Activated T-cell treated with anti-CD3 and anti-CD28 coated beads for 1 hour (primary cell): ENCODE measurements around the gene RHBDF1.
"Not testable (repeated sequence)": the region's sequence is repeated elsewhere in the genome, so short reads cannot be mapped to it uniquely, and the experiment has no call there.

Source experiments
- DNase-seq: peaks from one replicate; pipeline ENCODE4 v3.0.0-alpha.2; 2020; ENCODE audit warnings: low read depth

RHBDF1 gene

DNA sequence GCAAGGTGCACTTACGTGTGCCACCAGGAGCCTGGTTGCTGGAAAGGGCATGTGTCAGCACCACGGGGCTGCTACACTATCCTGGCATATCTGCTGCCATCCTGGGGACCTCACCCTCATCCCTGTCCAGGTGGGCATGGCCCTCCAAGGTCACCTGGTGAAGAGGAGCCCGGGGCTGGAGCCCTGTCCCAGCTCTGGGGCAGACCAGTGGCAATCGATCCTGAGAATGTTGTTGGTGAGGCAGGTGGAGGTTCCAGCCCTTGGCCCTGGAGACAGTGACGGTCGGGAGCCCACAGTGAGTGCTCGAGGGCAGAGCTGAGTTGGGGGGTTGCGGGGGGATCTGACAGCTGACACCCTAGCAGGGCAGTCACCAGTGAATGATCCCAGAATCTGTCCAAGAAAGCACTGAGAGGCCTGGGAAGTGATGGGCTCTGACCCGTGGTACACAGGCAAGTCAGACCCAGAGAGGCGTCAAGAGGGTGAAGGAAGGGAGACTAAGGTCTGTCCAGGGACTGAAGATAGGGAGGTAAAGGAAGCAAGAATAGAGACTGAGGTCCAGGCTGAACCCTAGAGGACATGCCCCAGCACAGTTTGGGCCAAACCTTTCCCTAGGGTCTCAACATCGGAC lies 36.6 kb downstream of the RHBDF1 start:
- DNase-seq = no peak

DNA sequence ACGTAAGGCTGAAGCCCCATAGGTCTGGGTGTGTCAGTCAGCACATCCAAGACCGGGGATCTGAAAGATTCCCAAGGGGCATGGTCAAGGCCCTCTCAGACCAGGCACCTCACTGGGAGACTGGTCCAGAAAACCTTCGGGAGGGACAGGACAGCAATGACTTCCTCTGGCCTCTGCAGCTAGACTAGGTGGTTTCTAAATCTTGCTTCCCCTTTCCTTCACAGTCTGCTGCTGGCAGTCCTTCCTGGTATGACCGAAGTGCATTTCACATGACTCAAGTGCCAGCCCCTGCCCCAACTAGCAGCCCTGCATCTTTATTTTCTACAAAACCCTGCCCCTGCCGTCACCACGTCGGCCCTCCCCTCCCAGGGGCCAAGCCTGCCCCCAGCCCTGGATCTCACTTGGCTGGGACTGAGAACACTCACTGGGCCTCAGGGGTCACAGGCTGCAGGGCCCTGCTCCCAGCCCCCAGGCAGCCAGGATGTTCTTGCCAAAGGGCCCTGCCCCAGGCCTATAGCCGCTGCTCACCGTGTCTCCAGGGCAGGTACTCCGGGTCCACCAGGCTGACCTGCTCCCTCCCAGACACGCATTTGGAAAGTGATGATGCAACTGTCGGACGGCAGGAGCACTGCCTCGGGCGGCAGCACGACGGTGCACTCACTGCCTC lies 37.3 kb downstream of the RHBDF1 start:
- DNase-seq = no peak

- no peak for DNase-seq
These were observed 37.8 kb downstream of the RHBDF1 start for GRCh38 chr16:34648-34987.

GRCh38 chr16:33877-34647 lies 38.4 kb downstream of the RHBDF1 start:
- DNase-seq = no peak

- not testable (repeated sequence) for DNase-seq
These were observed 39.1 kb downstream of the RHBDF1 start for GRCh38 chr16:33154-33876.

DNA sequence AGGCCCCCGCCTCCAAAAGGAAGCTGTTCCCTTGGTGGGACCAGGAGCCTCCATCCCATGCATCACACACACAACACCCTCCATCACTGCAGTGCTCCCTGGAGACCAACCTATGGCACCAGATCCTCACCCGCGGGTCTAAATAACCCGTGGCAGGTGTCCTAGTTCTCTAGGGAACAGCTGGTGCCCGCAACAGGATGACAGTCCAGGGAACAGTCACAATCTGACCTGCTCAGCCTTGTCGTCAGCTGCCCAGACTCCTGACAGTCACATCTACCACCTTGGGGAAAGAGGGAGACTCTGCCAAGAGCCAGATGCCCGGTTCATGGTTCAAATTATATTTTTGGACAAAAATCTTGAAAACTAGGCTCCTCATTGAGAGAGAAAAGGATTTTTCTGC lies 41.8 kb downstream of the RHBDF1 start:
- not testable (repeated sequence) for DNase-seq

DNA sequence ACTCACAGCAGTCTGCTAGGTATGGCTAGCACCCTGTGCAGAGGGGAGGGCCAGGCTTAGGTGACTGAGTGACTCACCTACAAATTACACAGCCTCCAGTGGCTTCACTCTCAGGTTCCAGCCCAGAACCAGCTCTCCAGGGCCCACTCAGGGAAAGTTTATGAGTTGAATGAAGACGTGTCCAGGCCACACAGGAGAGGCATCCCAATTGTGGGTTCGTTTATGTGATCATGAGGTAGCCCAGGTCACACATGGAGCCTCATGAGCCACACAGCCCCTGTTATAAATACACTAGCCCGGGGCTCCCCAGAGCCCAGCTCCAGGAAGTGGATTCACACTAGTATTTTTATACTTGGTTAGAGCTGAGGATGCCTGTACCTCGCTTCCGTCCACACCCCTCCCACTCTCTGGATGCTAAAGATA lies 46.5 kb downstream of the RHBDF1 start:
- DNase-seq = not testable (repeated sequence)

- DNase-seq = not testable (repeated sequence)
These were observed 48.3 kb downstream of the RHBDF1 start for GRCh38 chr16:24151-24550.

DNA sequence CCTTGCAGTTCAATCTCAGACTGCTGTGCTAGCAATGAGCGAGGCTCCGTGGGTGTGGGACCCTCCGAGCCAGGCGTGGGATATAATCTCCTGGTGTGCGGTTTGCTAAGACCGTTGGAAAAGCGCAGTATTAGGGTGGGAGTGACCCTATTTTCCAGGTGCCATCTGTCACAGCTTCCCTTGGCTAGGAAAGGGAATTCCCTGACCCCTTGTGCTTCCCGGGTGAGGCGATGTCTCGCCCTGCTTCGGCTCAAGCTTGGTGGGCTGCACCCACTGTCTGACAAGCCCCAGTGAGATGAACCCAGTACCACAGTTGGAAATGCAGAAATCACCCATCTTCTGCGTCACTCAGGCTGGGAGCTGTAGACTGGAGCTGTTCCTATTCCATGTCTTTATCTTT lies 51.5 kb downstream of the RHBDF1 start:
- DNase-seq = not testable (repeated sequence)

DNA sequence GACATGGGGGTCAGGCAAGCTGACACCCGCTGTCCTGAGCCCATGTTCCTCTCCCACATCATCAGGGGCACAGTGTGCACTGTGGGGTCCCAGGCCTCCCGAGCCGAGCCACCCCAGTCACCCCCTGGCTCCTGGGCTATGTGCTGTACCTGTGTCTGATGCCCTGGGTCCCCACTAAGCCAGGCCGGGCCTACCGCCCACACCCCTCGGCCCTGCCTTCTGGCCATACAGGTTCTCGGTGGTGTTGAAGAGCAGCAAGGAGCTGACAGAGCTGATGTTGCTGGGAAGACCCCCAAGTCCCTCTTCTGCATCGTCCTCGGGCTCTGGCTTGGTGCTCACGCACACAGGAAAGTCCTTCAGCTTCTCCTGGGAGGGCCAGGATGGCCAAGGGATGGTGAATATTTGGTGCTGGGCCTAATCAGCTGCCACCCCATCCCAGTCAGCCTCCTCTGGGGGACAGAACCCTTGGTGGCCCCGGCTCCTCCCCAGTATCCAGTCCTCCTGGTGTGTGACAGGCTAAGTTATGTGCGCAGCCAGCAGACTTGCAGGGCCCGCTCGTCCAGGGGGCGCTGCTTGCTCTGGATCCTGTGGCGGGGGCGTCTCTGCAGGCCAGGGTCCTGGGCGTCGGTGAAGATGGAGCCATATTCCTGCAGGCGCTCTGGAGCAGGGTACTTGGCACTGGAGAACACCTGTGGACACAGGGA lies 55.2 kb downstream of the RHBDF1 start:
- DNase-seq = not testable (repeated sequence)

DNA sequence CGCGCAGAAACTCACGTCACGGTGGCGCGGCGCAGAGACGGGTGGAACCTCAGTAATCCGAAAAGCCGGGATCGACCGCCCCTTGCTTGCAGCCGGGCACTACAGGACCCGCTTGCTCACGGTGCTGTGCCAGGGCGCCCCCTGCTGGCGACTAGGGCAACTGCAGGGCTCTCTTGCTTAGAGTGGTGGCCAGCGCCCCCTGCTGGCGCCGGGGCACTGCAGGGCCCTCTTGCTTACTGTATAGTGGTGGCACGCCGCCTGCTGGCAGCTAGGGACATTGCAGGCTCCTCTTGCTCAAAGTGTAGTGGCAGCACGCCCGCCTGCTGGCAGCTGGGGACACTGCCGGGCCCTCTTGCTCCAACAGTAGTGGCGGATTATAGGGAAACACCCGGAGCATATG lies 61.7 kb downstream of the RHBDF1 start:
- peak; percentile 73 for DNase-seq

DNA sequence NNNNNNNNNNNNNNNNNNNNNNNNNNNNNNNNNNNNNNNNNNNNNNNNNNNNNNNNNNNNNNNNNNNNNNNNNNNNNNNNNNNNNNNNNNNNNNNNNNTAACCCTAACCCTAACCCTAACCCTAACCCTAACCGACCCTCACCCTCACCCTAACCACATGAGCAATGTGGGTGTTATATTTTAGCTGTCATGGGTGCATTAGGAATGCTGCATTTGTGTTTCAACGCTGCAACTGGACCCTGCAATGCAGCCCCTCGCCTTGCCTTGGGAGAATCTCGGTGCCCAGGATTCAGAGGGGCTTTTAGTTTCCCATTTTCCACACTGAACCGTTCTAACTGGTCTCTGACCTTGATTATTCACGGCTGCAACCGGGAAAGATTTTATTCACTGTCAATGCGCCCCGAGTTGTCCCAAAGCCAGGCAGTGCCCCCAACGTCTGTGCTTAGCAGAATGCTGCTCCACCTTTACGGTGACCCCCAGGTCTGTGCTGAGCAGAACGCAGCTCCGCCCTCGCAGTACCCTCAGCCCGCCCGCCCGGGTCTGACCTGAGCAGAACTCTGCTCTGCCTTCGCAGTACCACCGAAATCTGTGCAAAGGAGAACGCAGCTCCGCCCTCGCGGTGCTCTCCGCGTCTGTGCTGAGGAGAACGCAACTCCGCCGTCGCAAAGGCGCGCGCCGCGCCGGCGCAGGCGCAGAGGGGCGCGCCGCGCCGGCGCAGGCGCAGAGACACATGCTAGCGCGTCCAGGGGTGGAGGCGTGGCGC lies 62.3 kb downstream of the RHBDF1 start:
- DNase-seq = no peak
